CD4-positive, alpha-beta T cell treated with Interferon gamma for 1 hour (primary cell): ENCODE results near the gene KIT.

ENCODE experiments used
- DNase-seq: peaks from one replicate; pipeline ENCODE4 v3.0.0-alpha.2; 2020

Gene KIT

DNA sequence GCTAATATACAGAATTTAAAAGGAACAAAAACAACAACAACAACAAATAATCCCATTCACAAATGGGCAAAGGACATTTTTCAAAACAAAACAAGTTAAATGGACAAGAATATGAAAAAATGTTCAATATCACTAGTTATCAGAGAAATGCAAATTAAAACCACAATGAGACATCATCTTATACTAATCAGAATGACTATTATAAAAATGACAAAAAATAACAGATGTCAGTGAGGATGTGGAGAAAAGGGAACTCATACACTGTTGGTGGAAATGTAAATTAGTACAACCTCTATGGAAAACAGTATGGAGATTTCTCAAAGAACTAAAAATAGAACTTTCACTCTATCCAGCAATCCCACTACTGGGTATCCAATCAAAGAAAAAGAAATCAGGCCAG is 92.6 kb downstream of the KIT start:
- DNase-seq, result no peak

DNA sequence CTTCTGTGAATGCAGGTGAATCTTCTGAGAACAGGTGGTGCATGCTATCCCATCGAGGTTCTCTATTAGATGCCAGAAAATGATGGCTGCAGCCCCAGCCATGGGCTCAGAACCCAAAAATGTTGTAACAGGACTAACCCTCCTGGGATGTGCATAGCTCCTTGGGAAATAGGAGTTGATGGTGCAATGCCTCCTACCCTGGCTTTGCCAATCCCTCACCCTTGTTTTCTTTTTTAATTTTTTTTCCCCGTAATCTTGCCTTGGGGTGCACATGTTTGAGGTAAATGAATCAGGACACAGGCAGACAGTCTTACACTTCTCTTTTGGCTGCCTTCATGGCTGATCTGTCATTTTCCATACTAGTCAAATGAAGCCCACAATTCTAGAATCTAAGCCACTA is 96.6 kb downstream of the KIT start:
- DNase-seq, result no peak

DNA sequence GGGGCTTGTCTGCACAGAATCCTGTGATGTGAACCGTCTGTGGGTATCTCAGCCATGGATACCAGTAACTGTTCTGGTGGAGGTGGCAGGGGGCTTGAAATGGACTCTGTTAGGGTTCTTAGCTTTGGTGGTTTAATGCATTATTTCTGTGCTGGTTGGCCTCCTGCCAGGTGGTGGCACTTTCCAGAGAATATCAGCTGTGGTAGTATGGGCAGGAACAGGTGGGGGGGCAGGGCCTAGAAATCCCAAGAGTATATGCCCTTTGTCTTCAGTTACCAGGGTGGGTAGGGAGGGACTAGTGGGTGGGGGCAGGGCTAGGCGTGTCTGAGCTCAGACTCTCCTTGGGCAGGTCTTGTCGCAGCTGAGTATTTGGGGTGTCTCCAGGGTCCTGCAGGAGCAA is 106.7 kb downstream of the KIT start:
- DNase-seq, result no peak

DNA sequence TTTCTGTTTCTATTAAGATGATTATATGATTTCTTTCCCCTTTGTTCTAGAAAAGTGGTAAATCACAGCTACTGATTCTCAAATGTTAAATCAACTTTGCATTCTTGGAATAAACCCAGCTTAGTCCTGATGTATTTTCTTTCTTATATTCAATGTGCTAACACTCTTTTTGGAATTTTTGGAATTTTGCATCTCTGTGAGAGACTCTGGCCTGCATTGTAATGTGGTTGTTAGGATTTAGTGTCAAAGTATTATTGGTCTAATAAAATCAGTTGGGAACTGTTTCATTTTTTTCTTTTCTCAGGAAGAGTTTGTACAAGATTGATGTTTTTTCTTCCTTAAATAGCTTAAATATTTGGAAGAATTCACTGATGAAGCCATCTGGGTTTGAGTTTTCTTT is 109.6 kb downstream of the KIT start:
- DNase-seq, result no peak

DNA sequence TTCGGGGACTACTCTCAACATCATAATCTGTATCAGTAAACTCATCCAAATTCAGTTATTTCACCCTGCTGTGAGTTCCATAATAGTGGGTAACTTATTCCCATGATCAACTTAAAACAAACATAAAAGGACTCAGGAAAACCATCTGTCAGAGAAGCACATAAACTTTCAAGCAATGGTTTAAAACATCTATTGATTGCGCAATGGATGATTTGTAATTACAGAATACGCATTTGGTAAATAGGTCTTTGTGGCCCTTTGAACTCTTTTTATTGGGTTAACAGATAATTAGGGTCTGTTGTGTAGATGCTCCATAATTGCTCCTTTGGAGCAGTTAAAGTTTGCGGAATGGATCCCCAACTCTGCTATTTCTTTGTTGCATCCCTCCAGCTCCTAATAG is 115.3 kb downstream of the KIT start:
- no peak for DNase-seq

DNA sequence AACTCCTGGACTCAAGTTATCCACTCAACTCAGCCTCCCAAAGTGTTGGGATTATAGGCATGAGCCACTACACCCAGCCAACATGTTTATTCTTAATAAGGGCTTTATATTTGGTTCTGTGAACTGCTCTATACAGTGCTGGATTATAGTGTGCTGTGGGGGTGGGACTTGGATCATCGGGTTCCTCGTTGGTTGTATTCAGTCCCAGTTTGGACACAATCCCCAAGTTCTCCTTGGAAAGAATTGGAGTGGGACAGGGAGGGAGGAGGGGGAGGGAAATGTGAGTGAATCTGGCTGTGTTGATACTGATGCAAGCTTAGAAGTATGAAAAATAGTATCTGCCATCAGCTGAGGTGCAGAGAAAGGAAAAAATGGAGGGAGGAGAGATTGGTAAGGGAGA is 121.3 kb downstream of the KIT start:
- DNase-seq, result no peak

DNA sequence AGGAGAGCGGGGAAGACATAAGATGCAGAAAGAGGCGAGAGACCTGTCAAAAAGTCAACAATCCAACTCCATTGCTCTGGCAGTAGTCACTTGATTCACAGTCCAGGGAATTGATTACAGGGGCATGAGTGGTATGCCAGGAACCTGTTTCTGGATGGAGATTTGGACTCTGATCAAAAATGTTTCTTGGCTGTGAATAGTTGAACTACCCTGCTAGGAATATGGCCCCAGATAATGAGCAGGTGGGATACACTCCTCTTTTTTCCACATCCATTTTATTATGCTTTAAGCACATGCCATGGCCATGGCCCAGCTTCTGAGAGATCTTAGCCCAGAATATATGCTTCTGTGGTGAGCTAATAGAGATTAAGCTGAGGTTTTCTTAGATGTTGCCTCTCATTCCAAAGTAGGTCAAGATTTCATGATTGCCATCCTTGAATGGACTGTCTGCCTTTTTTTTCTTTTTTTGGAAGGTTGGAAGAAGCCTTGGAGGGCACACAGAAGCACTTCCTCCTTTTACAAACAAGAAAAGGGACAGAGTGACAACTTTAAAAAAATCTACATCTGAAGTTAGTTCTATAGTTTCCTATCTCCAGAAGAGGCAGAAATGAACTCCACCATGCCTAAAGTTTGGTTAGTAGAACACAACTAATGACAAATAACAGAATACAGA is 121.9 kb downstream of the KIT start:
- DNase-seq, result no peak

DNA sequence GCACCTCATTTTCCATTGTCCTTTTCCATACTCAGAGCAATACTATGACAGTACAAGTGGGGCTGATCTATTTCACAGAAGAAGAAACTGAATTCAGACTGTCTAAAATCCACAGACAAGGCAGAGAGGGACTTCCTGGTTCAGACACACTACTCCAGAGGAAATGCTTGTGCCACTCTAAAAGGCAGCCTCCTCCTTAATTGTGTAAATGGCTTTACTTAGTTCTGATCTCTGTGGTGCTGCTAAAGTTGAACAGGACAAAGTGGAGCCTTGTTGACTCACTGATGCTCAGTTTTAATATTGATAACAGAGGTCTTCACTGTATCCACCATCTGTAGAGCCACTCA is 122.4 kb downstream of the KIT start:
- DNase-seq, result no peak

DNA sequence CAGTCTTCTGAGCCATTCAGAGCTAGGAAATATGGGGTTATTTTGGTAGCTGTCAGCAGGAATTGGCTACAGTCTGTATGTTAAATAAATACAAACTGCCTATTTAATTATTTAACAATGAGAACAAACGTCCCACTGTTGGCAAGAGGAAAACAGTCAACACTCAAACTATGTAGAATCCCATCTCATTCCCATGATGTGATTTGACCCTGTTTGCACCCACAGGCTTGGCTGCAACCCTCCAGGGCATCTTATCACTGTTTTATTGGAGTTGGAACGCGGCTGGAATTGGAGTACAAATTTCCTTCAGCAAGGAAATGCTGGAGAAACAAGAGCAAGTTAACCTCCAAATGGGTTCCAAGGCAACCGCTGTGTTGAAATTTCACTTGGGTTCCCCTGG is 124.0 kb downstream of the KIT start:
- DNase-seq, result no peak

DNA sequence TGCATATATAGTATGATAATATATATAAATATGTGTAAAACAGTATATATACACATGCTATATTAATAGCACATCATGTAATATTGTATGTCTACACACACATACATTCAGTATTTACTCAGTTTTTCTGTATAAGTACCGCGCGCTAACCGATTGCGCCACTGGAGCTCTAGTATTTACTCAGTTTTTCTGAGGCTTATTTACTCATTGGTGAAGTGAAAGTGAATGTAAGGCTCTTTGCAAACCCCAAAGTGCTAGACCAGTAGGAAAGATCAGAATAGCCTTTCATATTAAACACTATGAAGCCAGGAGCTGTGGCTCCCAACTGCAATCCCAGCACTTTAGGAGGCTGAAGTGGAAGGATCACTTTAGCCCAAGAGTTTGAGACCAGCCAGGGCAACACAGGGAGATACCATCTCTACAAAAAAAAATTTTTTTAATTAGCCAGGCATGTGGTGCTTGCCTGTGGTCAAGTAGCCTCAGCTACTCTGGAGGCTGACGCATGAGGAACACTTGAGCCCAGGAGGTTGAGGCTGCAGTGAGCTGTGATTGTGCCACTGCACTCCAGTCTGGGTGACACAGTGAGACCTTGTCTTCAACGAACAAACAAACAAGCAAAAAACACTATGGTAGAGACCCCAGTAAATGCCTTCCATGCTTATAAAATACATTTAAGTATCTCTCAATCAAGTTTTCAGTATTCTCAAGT is 125.8 kb downstream of the KIT start:
- DNase-seq, result no peak

DNA sequence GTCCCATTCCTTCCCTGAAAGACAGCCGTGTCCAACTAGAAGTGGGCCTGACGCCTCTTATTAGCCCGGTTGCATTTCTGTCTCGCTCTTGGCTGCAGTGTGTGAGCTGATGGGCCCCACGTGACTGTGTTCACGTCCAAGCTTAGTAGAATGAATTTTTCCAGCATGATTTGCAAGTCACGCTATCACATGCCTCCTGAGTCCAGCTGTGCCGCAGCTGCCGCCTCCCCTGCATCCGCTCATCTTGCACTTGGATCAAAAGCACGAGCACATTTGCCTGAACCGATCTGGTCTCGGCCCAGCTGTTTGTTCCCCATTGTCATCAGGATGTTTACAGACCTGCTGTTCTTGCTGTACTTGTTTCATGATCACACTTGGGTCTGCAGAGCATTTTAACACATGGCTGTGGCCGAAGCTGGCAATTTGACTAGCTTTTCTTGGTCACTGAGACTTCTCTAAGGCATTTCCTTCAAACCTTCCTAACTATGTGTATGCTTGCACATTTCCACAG is 126.5 kb downstream of the KIT start:
- no peak for DNase-seq
